Melanocyte of skin (primary cell): ENCODE measurements around the gene MAML2. TPM values are rescaled to one million over a fixed set of nuclear protein-coding genes. Genes with fewer than 3 reads are reported as not detected.

Experiments used
- small RNA-seq, 2 donors: library from RNA; depleted of rRNA; stranded (forward); fragments of <200 nt; gene quantifications; one replicate each; pipeline ENCODE3, GENCODE V24; 2012
- total RNA-seq, 2 donors: library from RNA; depleted of rRNA; stranded (reverse); fragments of >200 nt; gene quantifications; 2 replicates each; pipeline ENCODE4 v1.2.3, GENCODE V29; 2012

The MAML2 gene
- total RNA-seq: 1 to 10 TPM; 6.2 to 8.0 TPM

GRCh38 chr11:96342961-96343711, at the start of gene MAML2:
MAML2 (minus strand) TSS chr11:96343195; CDS start chr11:96341895, 1,300 bp downstream.

GRCh38 chr11:96389720-96390487, 46.9 kb upstream of the MAML2 start, which contains the start of the genes CCDC82 and JRKL:
CCDC82 (minus strand) TSS chr11:96389912; CDS start chr11:96384747, 5,165 bp downstream.
JRKL (plus strand) TSS chr11:96390013; CDS start chr11:96390650, 637 bp downstream.

Small RNAs within 50 kb of the gene (small RNA-seq; reads per million reads assigned to genes)
- 0 reads per million in 2 donors for gene MIR1260B

Other genes with a start within 250 kb of the MAML2 start
- gene CCDC82, start 46.7 kb upstream of the MAML2 start, total RNA-seq: 10 to 100 TPM; 14.5 to 15.7 TPM
- gene JRKL, start 46.8 kb upstream of the MAML2 start, total RNA-seq: 1 to 10 TPM; 3.8 to 7.0 TPM